BJ (cell line): Measurements from ENCODE around the gene UPF1. TPM values are rescaled to one million over a fixed set of nuclear protein-coding genes. Genes with fewer than 3 reads are reported as not detected.
A peak's percentile ranks its signal among the peaks of the same experiment; 100 is the strongest.
"Not testable (repeated sequence)": the region's sequence is repeated elsewhere in the genome, so short reads cannot be mapped to it uniquely, and the experiment has no call there.

ENCODE experiments used
- CTCF ChIA-PET: fragments of 350-600 bp; formaldehyde crosslinking; extraction: SDS; loops from one replicate; lab custom pipeline; 2021; ENCODE audit warnings: antibody characterized with exemption, inconsistent platforms; lab: Yijun Ruan, JAX
- POLR2A ChIA-PET: fragments of 300-600 bp; sonication (Branson Sonifier 250); formaldehyde crosslinking; extraction: SDS; loops from one replicate; lab custom pipeline; 2021; ENCODE audit warnings: antibody characterized with exemption; lab: Charles Lee
- DNase-seq: peaks from one replicate; pipeline ENCODE4 v3.0.0-alpha.2; 2011; ENCODE audit warnings: low read depth
- H3K27me3 ChIP-seq: 2 replicates; pipeline ENCODE4 v1.6.0; 2011; ENCODE audit warnings: low read length; ENCODE audit not compliant: control insufficient read depth, insufficient read depth
- H3K36me3 ChIP-seq: 2 replicates; pipeline ENCODE4 v1.5.1; 2011; ENCODE audit warnings: low read length; ENCODE audit not compliant: control insufficient read depth, insufficient read depth
- H3K4me3 ChIP-seq: 2 replicates; pipeline ENCODE4 v1.5.1; 2011; ENCODE audit warnings: low read depth, mild to moderate bottlenecking, control low read depth, low read length
- CTCF ChIP-seq: IDR thresholded peaks from 2 replicates; pipeline ENCODE4 v1.5.1; 2011; ENCODE audit warnings: low read depth, mild to moderate bottlenecking, control low read depth, inconsistent platforms, low read length, moderate library complexity; ENCODE audit not compliant: insufficient read depth
- polyA plus RNA-seq: library from polyadenylated mRNA; depleted of rRNA; stranded (reverse); fragments of >200 nt; gene quantifications from 2 replicates; pipeline ENCODE4 v1.2.3, GENCODE V29; 2011; rRNA removed

The UPF1 gene
- polyA plus RNA-seq, 1 experiment = 24.1 TPM

- H3K27me3 ChIP-seq = no peaks in the 10 kb centered on the region
- peaks cover 36% of the 10 kb centered on the region for H3K36me3 ChIP-seq
- ChIA-PET CTCF (interaction anchor here (1.0 kb wide), 1 partner anchor 76 kb away, joined by 4 read pairs; no protein-coding TSS in a partner anchor), POLR2A (no interaction called here)
- TF ChIP-seq CTCF = no peak
- no peak for DNase-seq
- H3K4me3 ChIP-seq = no peak overlapping the region
Measured at GRCh38 chr19:18910801-18911436, 79.2 kb downstream of the UPF1 start.

- POLR2A ChIA-PET = no interaction called here
- TF ChIP-seq CTCF = no peak
- H3K27me3 ChIP-seq = no peaks in the 10 kb centered on the region
- DNase-seq = no peak
- no peak overlapping the region for H3K4me3 ChIP-seq
- CTCF ChIA-PET = interaction anchor here (0.6 to 1.0 kb wide), 2 partner anchors 23 to 74 kb away, joined by 3 read pairs; no protein-coding TSS in a partner anchor
- H3K36me3 ChIP-seq = peaks cover 24% of the 10 kb centered on the region
Measured at GRCh38 chr19:18912933-18913332, 81.2 kb downstream of the UPF1 start.

GRCh38 chr19:18913466-18913865 is 81.7 kb downstream of the UPF1 start:
- no peak for TF ChIP-seq CTCF
- H3K4me3 ChIP-seq = no peak overlapping the region
- no peaks in the 10 kb centered on the region for H3K27me3 ChIP-seq
- ChIA-PET CTCF (interaction anchor here (0.6 to 1.0 kb wide), 2 partner anchors 24 to 73 kb away, joined by 3 read pairs; no protein-coding TSS in a partner anchor), POLR2A (no interaction called here)
- peaks cover 21% of the 10 kb centered on the region for H3K36me3 ChIP-seq
- no peak for DNase-seq

- peak; percentile 47 for TF ChIP-seq CTCF
- no peak for DNase-seq
- H3K36me3 ChIP-seq = peaks cover 16% of the 10 kb centered on the region
- CTCF ChIA-PET = interaction anchor here (0.7 to 1.8 kb wide), 4 partner anchors 8 to 492 kb away, joined by 3 to 4 read pairs (median 4); no protein-coding TSS in a partner anchor
- POLR2A ChIA-PET = no interaction called here
- H3K4me3 ChIP-seq = no peak overlapping the region
- no peaks in the 10 kb centered on the region for H3K27me3 ChIP-seq
Measured at GRCh38 chr19:18915639-18916038, 83.9 kb downstream of the UPF1 start.

GRCh38 chr19:18917593-18917992 is 85.8 kb downstream of the UPF1 start:
- CTCF ChIA-PET, POLR2A ChIA-PET, DNase-seq, H3K4me3 ChIP-seq, H3K27me3 ChIP-seq: not testable (repeated sequence)
- peaks cover 21% of the 10 kb centered on the region for H3K36me3 ChIP-seq

Other genes starting within 250 kb of the UPF1 start
- gene REX1BD, start 243.2 kb upstream of the UPF1 start, polyA plus RNA-seq = 22.4 and 24.3 TPM in 2 replicates
- gene CRLF1, start 225.2 kb upstream of the UPF1 start, polyA plus RNA-seq = 5.6 and 6.6 TPM in 2 replicates
- 0.69 and 1.6 TPM in 2 replicates for gene TMEM59L, start 219.1 kb upstream of the UPF1 start, polyA plus RNA-seq
- gene KLHL26, start 194.9 kb upstream of the UPF1 start, polyA plus RNA-seq = 0.91 and 2.3 TPM in 2 replicates
- gene CRTC1, start 148.3 kb upstream of the UPF1 start, polyA plus RNA-seq = 0.97 and 1.5 TPM in 2 replicates
- gene COMP, start 40.7 kb upstream of the UPF1 start, polyA plus RNA-seq = 8.6 and 9.2 TPM in 2 replicates
- gene CERS1, start 64.2 kb downstream of the UPF1 start, polyA plus RNA-seq = 0.39 and 0.83 TPM in 2 replicates
- 161 and 309 TPM in 2 replicates for gene COPE, start 87.4 kb downstream of the UPF1 start, polyA plus RNA-seq
- 45.0 and 70.0 TPM in 2 replicates for gene DDX49, start 87.8 kb downstream of the UPF1 start, polyA plus RNA-seq
- gene HOMER3, start 109.3 kb downstream of the UPF1 start, polyA plus RNA-seq = 44.7 and 55.3 TPM in 2 replicates
- gene SUGP2, start 201.6 kb downstream of the UPF1 start, polyA plus RNA-seq = 33.0 and 37.4 TPM in 2 replicates
- 20.7 and 31.5 TPM in 2 replicates for gene ARMC6, start 201.6 kb downstream of the UPF1 start, polyA plus RNA-seq
- 3.8 and 5.8 TPM in 2 replicates for gene SLC25A42, start 232.0 kb downstream of the UPF1 start, polyA plus RNA-seq